Body of pancreas (tissue), 4 donors: ENCODE results near the gene KCNH1. TPM values are rescaled to one million over a fixed set of nuclear protein-coding genes. Genes with fewer than 3 reads are reported as not detected.

Experiments
- ATAC-seq: fragments of 150-250 bp; one replicate; pipeline ENCODE4 v1.9.1; 2016
- DNase-seq, 4 donors: peaks; one replicate each; pipeline ENCODE4 v3.0.0-alpha.2; 2019
- H3K27ac ChIP-seq, 4 donors: fragments of 200-600 bp; sonication (generic); 1 replicate in 3 of 4; 2 replicates in 1 of 4; pipeline versions ENCODE4 v1.5.1 to v1.6.1; 2016 to 2019; ENCODE audit warnings: mild to moderate bottlenecking in 1 of 4, mixed read lengths in 1 of 4, moderate library complexity in 1 of 4
- H3K27me3 ChIP-seq, 2 donors: fragments of 200-600 bp; sonication (generic); one replicate each; pipeline ENCODE4 v1.6.0; 2016; ENCODE audit warnings: mild to moderate bottlenecking in 1 of 2
- H3K36me3 ChIP-seq, 2 donors: fragments of 200-600 bp; sonication (generic); replicated peaks in 1 of 2; 2 replicates each; pipeline ENCODE4 v1.5.1; 2016; ENCODE audit warnings: low read depth in 2 of 2; ENCODE audit not compliant: insufficient read depth in 1 of 2
- H3K4me1 ChIP-seq: fragments of 200-600 bp; sonication (generic); one replicate; pipeline ENCODE4 v1.6.0; 2016
- H3K4me3 ChIP-seq, 2 donors: fragments of 200-600 bp; sonication (generic); 1 replicate in 1 of 2; 2 replicates in 1 of 2; pipeline ENCODE4 v1.5.1; 2016 to 2019
- H3K9me3 ChIP-seq, 3 donors: fragments of 200-600 bp; sonication (generic); 1 replicate in 2 of 3; 2 replicates in 1 of 3; pipeline ENCODE4 v1.5.1; 2016
- POLR2A ChIP-seq, 3 donors: fragments of 450-650 bp; IDR thresholded peaks; one replicate each; pipeline ENCODE4 v1.6.1; 2016; ENCODE audit warnings: antibody characterized with exemption in 3 of 3, mild to moderate bottlenecking in 2 of 3
- WGBS, 2 donors: methylation state at CpG; one replicate each; pipeline ENCODE4 v1.1.5; 2017; 5-methylcytosine and 5-hydroxymethylcytosine counted together
- intact Hi-C: fragments of 100-400 bp; cut with DNase I; formaldehyde crosslinking; loops from one replicate; pipeline ENCODE4 v1.15.1; 2023
- total RNA-seq, 2 donors: library from RNA; depleted of rRNA; stranded (reverse); fragments of >200 nt; gene quantifications; one replicate each; pipeline ENCODE4 v1.1.0, GENCODE V29; 2016
- TF ChIP-seq, protein P1 (sequence below), 7 experiments: fragments of 450-650 bp in 4 of 7; fragments of 200-600 bp in 3 of 7; sonication (generic) in 3 of 7; IDR thresholded peaks; one replicate each; pipeline ENCODE4 v1.5.1; 2016 to 2019; ENCODE audit warnings: antibody characterized with exemption in 7 of 7

KCNH1 gene
- total RNA-seq, 2 donors from 2014 or later = 0.52 TPM; not detected in 1

- no peak for DNase-seq
These were observed 504.7 kb downstream of the KCNH1 start for GRCh38 chr1:210629276-210629675.

DNA sequence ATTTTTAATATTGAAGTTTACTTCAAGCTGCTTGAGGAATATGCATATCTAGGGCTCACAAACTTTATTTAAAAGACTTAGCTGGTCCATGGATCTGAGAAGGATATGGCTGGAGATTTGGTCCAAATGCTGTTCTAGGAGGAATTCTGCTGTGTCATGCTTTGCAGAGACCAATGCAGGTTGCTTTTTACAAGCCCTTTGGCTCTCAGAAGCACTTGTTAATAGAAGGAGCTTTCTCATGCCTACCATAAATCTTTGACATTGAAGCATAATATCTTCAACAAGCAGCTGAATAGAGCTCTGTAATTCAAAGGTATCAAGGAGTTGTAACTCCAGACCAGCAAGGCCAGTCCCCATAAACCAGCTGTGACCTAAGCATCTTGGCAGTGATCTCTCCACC lies 506.2 kb downstream of the KCNH1 start:
- Histone ChIP-seq H3K27me3 (no peaks in the 10 kb centered on the region), H3K9me3 (no peaks in the 10 kb centered on the region), H3K4me1 (peaks cover 9% of the 10 kb centered on the region), H3K36me3 (no peaks in the 10 kb centered on the region), H3K27ac (no peak overlapping the region), H3K4me3 (no peak overlapping the region)
- no peak for ATAC-seq
- intact Hi-C loops = no loop called here
- TF ChIP-seq, protein P1, sequence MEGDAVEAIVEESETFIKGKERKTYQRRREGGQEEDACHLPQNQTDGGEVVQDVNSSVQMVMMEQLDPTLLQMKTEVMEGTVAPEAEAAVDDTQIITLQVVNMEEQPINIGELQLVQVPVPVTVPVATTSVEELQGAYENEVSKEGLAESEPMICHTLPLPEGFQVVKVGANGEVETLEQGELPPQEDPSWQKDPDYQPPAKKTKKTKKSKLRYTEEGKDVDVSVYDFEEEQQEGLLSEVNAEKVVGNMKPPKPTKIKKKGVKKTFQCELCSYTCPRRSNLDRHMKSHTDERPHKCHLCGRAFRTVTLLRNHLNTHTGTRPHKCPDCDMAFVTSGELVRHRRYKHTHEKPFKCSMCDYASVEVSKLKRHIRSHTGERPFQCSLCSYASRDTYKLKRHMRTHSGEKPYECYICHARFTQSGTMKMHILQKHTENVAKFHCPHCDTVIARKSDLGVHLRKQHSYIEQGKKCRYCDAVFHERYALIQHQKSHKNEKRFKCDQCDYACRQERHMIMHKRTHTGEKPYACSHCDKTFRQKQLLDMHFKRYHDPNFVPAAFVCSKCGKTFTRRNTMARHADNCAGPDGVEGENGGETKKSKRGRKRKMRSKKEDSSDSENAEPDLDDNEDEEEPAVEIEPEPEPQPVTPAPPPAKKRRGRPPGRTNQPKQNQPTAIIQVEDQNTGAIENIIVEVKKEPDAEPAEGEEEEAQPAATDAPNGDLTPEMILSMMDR (IDR thresholded peaks at IDR 0.05) = no peak
- no peak for TF ChIP-seq POLR2A (IDR thresholded peaks at IDR 0.05)
- no peak for DNase-seq

More at GRCh38 chr1:210629276-210629675, 504.7 kb downstream of the KCNH1 start:
- H3K9me3 ChIP-seq = no peaks in the 10 kb centered on the region
- no peaks in the 10 kb centered on the region for H3K27me3 ChIP-seq
- 94 to 96% methylated on average over 2 of the region's 2 CpGs for WGBS, 2 donors
- no peak for ATAC-seq
- intact Hi-C loops = no loop called here
- H3K36me3 ChIP-seq = no peaks in the 10 kb centered on the region
- TF ChIP-seq, protein P1 (IDR thresholded peaks at IDR 0.05) = no peak
- no peak for TF ChIP-seq POLR2A (IDR thresholded peaks at IDR 0.05)
- H3K4me3 ChIP-seq = no peak overlapping the region
- no peak overlapping the region for H3K27ac ChIP-seq
- H3K4me1 ChIP-seq = peaks cover 9% of the 10 kb centered on the region

Other genes starting within 250 kb of the KCNH1 start
- 10 to 100 TPM; 40.7 to 76.8 TPM for gene RCOR3, start 125.2 kb upstream of the KCNH1 start, total RNA-seq
- gene TRAF5, start 192.7 kb upstream of the KCNH1 start, total RNA-seq = 10 to 100 TPM; 35.6 to 37.6 TPM